Stimulated activated CD8-positive, alpha-beta memory T cell treated with anti-CD3 and anti-CD28 coated beads, Interleukin-7, amount 100 ng/mL, for 24 hours (primary cell): ENCODE results near the gene MARK1.
A peak's percentile ranks its signal among the peaks of the same experiment; 100 is the strongest.

ENCODE experiments used
- DNase-seq: peaks from one replicate; pipeline ENCODE4 v3.0.0-alpha.2; 2020; ENCODE audit warnings: low read depth

Gene MARK1

GRCh38 chr1:220690140-220691052 is 162.5 kb downstream of the MARK1 start, which contains the start of gene C1orf115:
TSS of gene C1orf115 (plus strand) at chr1:220690363. CDS start at chr1:220690403, 40 bp downstream.
- peak; percentile 53 for DNase-seq

GRCh38 chr1:220691053-220691684 is 163.2 kb downstream of the MARK1 start:
- no peak for DNase-seq

GRCh38 chr1:220692436-220693228 is 164.7 kb downstream of the MARK1 start:
- no peak for DNase-seq

DNA sequence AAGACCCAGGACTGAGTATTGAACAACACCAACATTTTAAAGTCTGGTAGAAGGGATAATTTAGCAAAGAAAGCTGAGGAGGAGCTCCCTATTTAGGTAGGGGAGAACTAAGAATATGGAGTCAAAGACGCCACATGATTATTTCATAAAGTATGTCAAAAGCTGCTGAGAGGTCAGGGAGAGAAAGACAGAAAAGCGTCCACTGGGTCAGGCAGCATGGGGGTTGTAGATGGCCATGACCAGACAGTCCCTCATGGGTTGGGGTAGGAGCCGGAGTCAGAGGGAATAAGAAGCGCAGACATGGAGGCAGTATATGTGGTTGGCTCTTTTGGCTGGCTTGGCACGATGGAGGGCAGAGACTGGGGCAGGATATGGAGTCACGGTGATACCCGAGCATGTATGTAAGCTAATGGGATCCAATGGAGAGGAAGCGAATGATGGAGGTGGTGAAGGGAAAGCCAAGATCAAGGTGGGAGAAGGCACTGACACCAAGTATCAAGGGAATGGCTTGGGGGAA is 167.0 kb downstream of the MARK1 start:
- no peak for DNase-seq

GRCh38 chr1:220695426-220695825 is 167.5 kb downstream of the MARK1 start:
- DNase-seq = no peak

GRCh38 chr1:220696226-220696862 is 168.4 kb downstream of the MARK1 start:
- DNase-seq = no peak

DNA sequence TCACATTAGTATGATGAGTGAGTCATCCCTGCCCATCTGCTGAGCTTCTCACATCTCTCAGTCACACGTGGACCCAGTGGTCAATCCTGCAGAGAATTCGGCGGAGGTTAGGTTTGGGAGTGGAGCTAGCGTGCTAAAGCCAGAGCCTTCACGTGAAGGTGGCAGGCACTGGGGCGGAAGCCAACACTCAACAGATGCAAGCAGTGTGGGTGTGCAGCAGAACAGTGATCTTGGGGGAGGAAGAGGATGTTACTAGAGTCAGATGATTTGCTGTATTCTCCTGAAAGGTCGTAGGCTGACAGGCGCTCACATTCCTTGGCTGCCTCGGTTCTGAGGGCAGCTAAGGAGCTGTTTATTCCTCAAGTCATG is 168.9 kb downstream of the MARK1 start:
- DNase-seq = no peak

DNA sequence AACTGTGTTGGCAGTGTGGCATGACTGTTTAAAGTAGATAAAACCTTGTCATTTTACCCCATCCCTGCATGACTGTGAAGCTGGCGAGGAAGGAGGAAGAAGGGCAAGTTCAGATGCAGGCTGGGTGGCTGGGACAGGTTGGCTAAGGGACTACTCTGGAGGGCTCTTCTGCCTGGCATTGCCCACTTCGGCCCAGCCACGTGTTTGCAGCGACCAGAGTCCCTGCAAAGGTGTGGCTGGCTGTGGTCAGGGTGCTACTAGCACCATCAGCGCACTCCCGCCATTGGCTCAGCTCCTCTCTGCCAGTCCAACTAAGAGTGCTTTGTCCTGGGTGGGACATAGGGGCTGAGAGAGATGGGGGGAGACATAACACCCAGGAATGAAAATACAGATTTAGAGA is 169.4 kb downstream of the MARK1 start:
- no peak for DNase-seq

- DNase-seq = no peak
Measured at GRCh38 chr1:220698607-220699016, 170.7 kb downstream of the MARK1 start.

- no peak for DNase-seq
Measured at GRCh38 chr1:220699044-220699443, 171.1 kb downstream of the MARK1 start.

GRCh38 chr1:220700556-220701179 is 172.7 kb downstream of the MARK1 start:
- DNase-seq = no peak

GRCh38 chr1:220701974-220702373 is 174.0 kb downstream of the MARK1 start:
- DNase-seq = no peak

- no peak for DNase-seq
Measured at GRCh38 chr1:220702733-220703270, 174.9 kb downstream of the MARK1 start.

DNA sequence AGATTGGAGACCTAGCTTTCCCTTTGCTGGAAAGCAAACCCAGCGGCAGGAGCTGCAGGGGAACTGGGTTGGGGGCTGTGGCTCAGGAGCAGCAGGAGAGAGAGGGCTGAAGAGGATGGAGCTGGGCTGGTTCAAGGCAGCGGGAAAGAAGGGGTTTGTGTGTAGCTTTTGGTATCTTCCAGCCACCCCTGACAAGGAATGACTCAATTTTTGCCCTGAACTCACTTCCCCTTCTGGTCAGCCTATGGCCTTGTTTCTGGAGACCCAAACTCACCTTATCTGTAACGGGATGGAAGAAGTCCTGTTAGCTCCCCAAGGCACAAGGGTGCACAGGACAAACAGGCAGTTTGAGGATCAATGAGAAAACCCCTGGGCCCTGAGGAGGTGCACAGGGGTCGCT is 175.4 kb downstream of the MARK1 start:
- no peak for DNase-seq

DNA sequence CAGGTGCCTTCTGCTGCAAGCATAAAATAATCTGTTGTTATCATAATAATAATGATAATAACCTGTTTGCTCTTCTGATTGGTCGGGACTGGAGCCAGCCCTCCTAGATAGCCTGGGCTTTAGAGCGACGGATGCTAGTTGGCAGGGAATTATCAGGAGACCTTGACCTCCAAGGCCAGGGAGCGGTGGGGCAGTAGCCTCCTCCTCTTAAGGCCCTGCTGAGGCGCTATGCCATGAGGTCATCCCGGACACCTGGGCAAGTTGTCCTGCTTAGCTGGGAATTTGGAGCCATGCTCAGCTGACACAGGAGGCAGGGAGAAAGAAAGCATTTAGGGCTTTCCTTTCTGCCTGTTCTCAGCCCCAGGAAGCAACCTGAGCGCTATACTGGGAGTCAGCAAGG is 177.8 kb downstream of the MARK1 start:
- no peak for DNase-seq

GRCh38 chr1:220706480-220706879 is 178.5 kb downstream of the MARK1 start:
- DNase-seq = no peak

DNA sequence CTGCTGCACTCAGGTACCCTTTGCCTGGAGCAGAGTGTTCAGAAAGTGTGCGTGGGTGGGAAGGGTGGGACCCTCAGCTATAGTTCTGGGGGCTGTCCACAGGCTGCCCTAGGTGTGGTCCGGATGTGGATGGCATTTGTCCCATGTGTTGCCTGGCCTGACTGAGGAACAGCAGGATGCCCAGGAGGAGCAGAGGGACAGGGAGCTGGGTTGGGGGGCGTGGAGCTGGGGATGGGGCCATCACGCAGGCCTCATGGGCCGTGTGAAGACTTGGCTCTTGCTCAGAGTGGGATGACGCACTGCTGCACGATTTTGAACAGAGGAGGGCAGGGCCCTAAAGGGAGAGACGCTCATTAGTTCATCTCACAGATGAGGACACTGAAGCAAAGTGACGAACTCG is 179.2 kb downstream of the MARK1 start:
- DNase-seq = no peak

DNA sequence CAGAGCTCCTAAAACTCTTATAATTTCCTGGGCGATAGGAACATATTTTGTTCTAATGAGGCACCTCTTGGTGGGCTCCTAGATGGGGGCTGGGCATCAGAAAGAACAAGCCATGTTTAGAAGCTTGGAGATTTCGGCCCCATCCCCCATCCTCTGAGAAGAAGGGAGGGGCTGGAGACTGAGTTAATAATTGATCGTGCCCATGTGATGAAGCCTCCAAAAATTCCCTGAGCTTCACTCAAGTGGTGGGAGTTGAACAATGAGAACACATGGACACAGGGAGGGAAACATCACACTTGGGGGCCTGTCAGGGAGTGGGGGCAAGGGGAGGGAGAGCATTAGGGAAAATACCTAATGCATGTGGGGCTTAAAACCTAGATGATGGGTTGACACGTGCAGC is 180.3 kb downstream of the MARK1 start:
- no peak for DNase-seq

GRCh38 chr1:220708936-220709801 is 181.2 kb downstream of the MARK1 start:
- DNase-seq = no peak

DNA sequence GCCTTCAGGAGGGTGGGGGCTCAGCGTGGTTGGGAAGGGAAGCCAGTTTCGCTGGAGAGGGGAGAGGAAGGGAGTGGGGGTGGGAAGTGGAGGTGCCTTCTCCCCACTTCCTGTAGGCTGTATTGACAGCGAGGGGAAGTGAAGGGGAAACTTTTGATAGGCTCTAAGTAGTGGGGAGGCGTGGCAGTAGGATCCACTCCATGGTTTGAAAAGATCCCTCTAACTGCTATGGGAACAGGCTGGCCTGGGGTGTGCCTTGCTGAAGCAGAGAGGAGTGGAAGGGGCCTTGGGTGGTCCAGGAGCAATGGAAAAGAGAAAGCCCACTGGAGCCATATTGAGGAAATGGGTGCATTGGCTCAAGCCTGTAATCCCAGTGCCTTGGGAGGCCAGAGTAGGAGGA is 182.4 kb downstream of the MARK1 start:
- no peak for DNase-seq
